Esophagus muscularis mucosa (tissue), 4 donors: ENCODE measurements around the gene TUBA1A. TPM values are rescaled to one million over a fixed set of nuclear protein-coding genes. Genes with fewer than 3 reads are reported as not detected.

ENCODE experiments used
- DNase-seq: peaks from one replicate; pipeline ENCODE4 v3.0.0-alpha.2; 2017; ENCODE audit errors: extremely low spot score
- H3K27ac ChIP-seq, 4 donors: fragments of 200-600 bp; sonication (generic); replicated peaks in 1 of 4; 1 replicate in 3 of 4; 2 replicates in 1 of 4; pipeline ENCODE4 v1.5.1; 2016 to 2019; ENCODE audit warnings: mild to moderate bottlenecking in 1 of 4
- H3K27me3 ChIP-seq, 4 donors: fragments of 200-600 bp; sonication (generic); one replicate each; pipeline versions ENCODE4 v1.5.1 to v1.6.0; 2016 to 2019
- H3K36me3 ChIP-seq, 4 donors: fragments of 200-600 bp; sonication (generic); one replicate each; pipeline ENCODE4 v1.5.1; 2016 to 2019
- H3K4me1 ChIP-seq, 4 donors: fragments of 200-600 bp; sonication (generic); one replicate each; pipeline ENCODE4 v1.5.1; 2016 to 2019
- H3K4me3 ChIP-seq, 4 donors: fragments of 200-600 bp; sonication (generic); 1 replicate in 2 of 4; 2 replicates in 2 of 4; pipeline ENCODE4 v1.5.1; 2016 to 2019; ENCODE audit warnings: mild to moderate bottlenecking in 4 of 4, moderate library complexity in 1 of 4
- H3K9me3 ChIP-seq, 4 donors: fragments of 200-600 bp; sonication (generic); 1 replicate in 3 of 4; 2 replicates in 1 of 4; pipeline ENCODE4 v1.5.1; 2016 to 2019
- CTCF ChIP-seq, 3 experiments: fragments of 200-600 bp in 2 of 3; fragments of 450-650 bp in 1 of 3; sonication (generic) in 2 of 3; IDR thresholded peaks; one replicate each; pipeline ENCODE4 v1.5.1; 2017 to 2019; ENCODE audit warnings: antibody characterized with exemption in 3 of 3, mild to moderate bottlenecking in 2 of 3, moderate library complexity in 1 of 3
- EP300 ChIP-seq: sonication (generic); formaldehyde crosslinking; IDR thresholded peaks from one replicate; pipeline ENCODE4 v1.6.1; 2017; ENCODE audit warnings: antibody characterized with exemption
- POLR2A ChIP-seq: fragments of 450-650 bp; IDR thresholded peaks from one replicate; pipeline ENCODE4 v1.6.1; 2017; ENCODE audit warnings: antibody characterized with exemption, moderate library complexity, mild to moderate bottlenecking, low read depth
- POLR2AphosphoS5 ChIP-seq, 2 donors: sonication (generic); formaldehyde crosslinking; IDR thresholded peaks; one replicate each; pipeline ENCODE4 v1.6.1; 2017; ENCODE audit warnings: antibody characterized with exemption in 2 of 2
- WGBS: methylation state at CpG from one replicate; pipeline ENCODE4 v1.1.5; 2018; 5-methylcytosine and 5-hydroxymethylcytosine counted together
- intact Hi-C: fragments of 100-400 bp; cut with DNase I; formaldehyde crosslinking; loops from one replicate; pipeline ENCODE4 v1.15.1; 2023
- total RNA-seq, 4 donors: library from RNA; depleted of rRNA; stranded (reverse); fragments of >200 nt; gene quantifications; one replicate each; pipeline versions ENCODE4 v1.1.0 to v1.2.1, GENCODE V29; 2016

TUBA1A gene
- total RNA-seq, 4 donors from 2014 or later: 534 to 1,110 (median 887) TPM

- Histone ChIP-seq H3K4me3 (no peak overlapping the region), H3K27me3 (no peaks in the 10 kb centered on the region), H3K4me1 (peaks cover 10 to 12% (median 12%) of the 10 kb centered on the region in 4 donors), H3K9me3 (no peaks in the 10 kb centered on the region), H3K36me3 (no peaks in the 10 kb centered on the region), H3K27ac (no peak overlapping the region)
- intact Hi-C loops: no loop called here
- no peak for DNase-seq
- no peak for TF ChIP-seq CTCF (IDR thresholded peaks at IDR 0.05)
- no peak for TF ChIP-seq POLR2A
- no peak for TF ChIP-seq EP300
- no peak for TF ChIP-seq POLR2AphosphoS5 (IDR thresholded peaks at IDR 0.05)
These were observed 17.5 kb upstream of the TUBA1A start for GRCh38 chr12:49206389-49206788.

- Histone ChIP-seq H3K4me3 (peak overlapping the region; percentile 7 to 32 (median 28)), H3K36me3 (no peaks in the 10 kb centered on the region), H3K27me3 (no peaks in the 10 kb centered on the region), H3K9me3 (no peaks in the 10 kb centered on the region), H3K27ac (peak overlapping the region; percentile 83 to 85 (median 84)), H3K4me1 (peaks cover 22 to 50% (median 43%) of the 10 kb centered on the region in 4 donors)
- DNase-seq: no peak
- intact Hi-C loops: no loop called here
- TF ChIP-seq EP300: no peak
- TF ChIP-seq POLR2AphosphoS5 (IDR thresholded peaks at IDR 0.05): peak; percentile 5 to 14
- no peak for TF ChIP-seq POLR2A
- no peak for TF ChIP-seq CTCF (IDR thresholded peaks at IDR 0.05)
- 8% methylated on average over 4 of the region's 4 CpGs for WGBS
These were observed 12.9 kb upstream of the TUBA1A start for GRCh38 chr12:49201595-49202295.

- intact Hi-C loops: no loop called here
These were observed 12.2 kb upstream of the TUBA1A start for GRCh38 chr12:49200919-49201594.

GRCh38 chr12:49198431-49199155, 9.7 kb upstream of the TUBA1A start:
- H3K4me3 ChIP-seq: no peak overlapping the region
- peak in 1 of 2 donors; percentile 29 for TF ChIP-seq POLR2AphosphoS5 (IDR thresholded peaks at IDR 0.05)
- no peak for TF ChIP-seq CTCF (IDR thresholded peaks at IDR 0.05)
- H3K9me3 ChIP-seq: no peaks in the 10 kb centered on the region
- peak overlapping the region; percentile 63 to 72 (median 70) for H3K27ac ChIP-seq
- H3K4me1 ChIP-seq: peaks cover 22 to 50% (median 43%) of the 10 kb centered on the region in 4 donors
- 56% methylated on average over 11 of the region's 11 CpGs for WGBS
- no peaks in the 10 kb centered on the region for H3K36me3 ChIP-seq
- DNase-seq: no peak
- intact Hi-C loops: no loop called here
- no peaks in the 10 kb centered on the region for H3K27me3 ChIP-seq

More at GRCh38 chr12:49200919-49201594, 12.2 kb upstream of the TUBA1A start:
- Histone ChIP-seq H3K4me3 (peak overlapping the region; percentile 7 to 32 (median 28)), H3K36me3 (no peaks in the 10 kb centered on the region), H3K27ac (peak overlapping the region; percentile 83 to 85 (median 84)), H3K4me1 (peaks cover 22 to 50% (median 43%) of the 10 kb centered on the region in 4 donors), H3K27me3 (no peaks in the 10 kb centered on the region), H3K9me3 (no peaks in the 10 kb centered on the region)
- 0% methylated on average over 4 of the region's 4 CpGs for WGBS
- TF ChIP-seq POLR2AphosphoS5 (IDR thresholded peaks at IDR 0.05) (peak in 1 of 2 donors; percentile 69), POLR2A (no peak)
- DNase-seq: no peak

GRCh38 chr12:49197256-49197655, 8.4 kb upstream of the TUBA1A start:
- no peaks in the 10 kb centered on the region for H3K9me3 ChIP-seq
- 76% methylated on average over 5 of the region's 5 CpGs for WGBS
- H3K27me3 ChIP-seq: no peaks in the 10 kb centered on the region
- H3K36me3 ChIP-seq: no peaks in the 10 kb centered on the region
- intact Hi-C loops: no loop called here
- H3K4me1 ChIP-seq: peaks cover 21 to 46% (median 41%) of the 10 kb centered on the region in 4 donors
- TF ChIP-seq POLR2A (no peak), CTCF (IDR thresholded peaks at IDR 0.05) (no peak), EP300 (no peak), POLR2AphosphoS5 (IDR thresholded peaks at IDR 0.05) (no peak)
- no peak for DNase-seq
- H3K4me3 ChIP-seq: no peak overlapping the region
- peak overlapping the region in 2 of 4 donors; percentile 71 to 72 for H3K27ac ChIP-seq
